GM12872 (cell line): ENCODE results near the gene PPA1.

ENCODE experiments used
- CTCF ChIP-seq: IDR thresholded peaks from 3 replicates; pipeline ENCODE4 v1.5.1; 2011; ENCODE audit warnings: low read depth, mild to moderate bottlenecking, low read length, moderate library complexity; ENCODE audit not compliant: insufficient read depth

Gene PPA1

GRCh38 chr10:70176441-70176840 is 56.8 kb downstream of the PPA1 start:
- TF ChIP-seq CTCF = no peak

- no peak for TF ChIP-seq CTCF
These were observed 57.7 kb downstream of the PPA1 start for GRCh38 chr10:70175516-70175915.

GRCh38 chr10:70174058-70174741 is 59.0 kb downstream of the PPA1 start:
- no peak for TF ChIP-seq CTCF

- no peak for TF ChIP-seq CTCF
These were observed 63.4 kb downstream of the PPA1 start for GRCh38 chr10:70169649-70170364.

GRCh38 chr10:70169011-70169410 is 64.2 kb downstream of the PPA1 start:
- TF ChIP-seq CTCF = no peak

GRCh38 chr10:70167246-70167645 is 66.0 kb downstream of the PPA1 start:
- no peak for TF ChIP-seq CTCF

- no peak for TF ChIP-seq CTCF
These were observed 66.8 kb downstream of the PPA1 start for GRCh38 chr10:70166394-70166793.
